Pancreas (tissue), 10 donors: Measurements from ENCODE around the gene TAS1R2. TPM values are rescaled to one million over a fixed set of nuclear protein-coding genes. Genes with fewer than 3 reads are reported as not detected.

Source experiments
- ATAC-seq, 4 donors: fragments of 200-7000 bp; cut with Tn5 transposase; one replicate each; pipeline versions ENCODE4 v1.8.0 to v1.9.1; 2020; ENCODE audit warnings: mild to moderate bottlenecking in 4 of 4, moderate library complexity in 4 of 4
- DNase-seq, 6 donors: peaks; one replicate each; pipeline ENCODE4 v3.0.0-alpha.2; 2020
- FAIRE-seq: peaks from 2 replicates; lab custom pipeline; 2012; peaks lifted over from hg19 to GRCh38; lab: Jason Lieb, UNC
- H3K27ac ChIP-seq, 4 donors: fragments of 200-600 bp; sonication (generic); 1 replicate in 3 of 4; 2 replicates in 1 of 4; pipeline versions ENCODE4 v1.5.0 to v1.8.0; 2020
- H3K27me3 ChIP-seq, 4 donors: fragments of 200-600 bp; one replicate each; pipeline ENCODE4 v1.8.0; 2021
- H3K36me3 ChIP-seq, 3 donors: fragments of 200-600 bp; sonication (generic) in 1 of 3; one replicate each; pipeline versions ENCODE4 v1.5.0 to v1.8.0; 2020 to 2021
- H3K4me1 ChIP-seq, 3 donors: fragments of 200-600 bp; one replicate each; pipeline ENCODE4 v1.8.0; 2021
- H3K4me3 ChIP-seq, 4 donors: fragments of 200-600 bp; sonication (generic) in 2 of 4; one replicate each; pipeline versions ENCODE4 v1.5.0 to v1.8.0; 2020 to 2021
- H3K9me3 ChIP-seq, 4 donors: fragments of 200-600 bp; one replicate each; pipeline ENCODE4 v1.8.0; 2021
- WGBS, 2 donors: extraction: QIAGEN DNeasy Blood & Tissue Kit; methylation state at CpG; one replicate each; pipeline ENCODE4 v1.1.7; 2013; 5-methylcytosine and 5-hydroxymethylcytosine counted together
- intact Hi-C, 3 donors: fragments of 100-400 bp; cut with DNase I; formaldehyde crosslinking; loops; one replicate each; pipeline versions ENCODE4 v1.11.1 to v1.14.2; 2022
- polyA plus RNA-seq, 2 donors: library from polyadenylated mRNA; stranded (reverse); fragments of 200-250 nt; gene quantifications; one replicate each; pipeline ENCODE4 v1.2.3, GENCODE V29; 2013
- total RNA-seq, 6 donors: library from RNA; stranded (reverse); fragmentation: NEBNext Ultra II Directional in 4 of 6; extraction: Animal tissue kit (Norgen Biotek cat#: 25700) in 4 of 6; gene quantifications; one replicate each; pipeline versions ENCODE4 v1.2.1 to v1.2.4, GENCODE V29; 2021 to 2023
- TF ChIP-seq, protein P1 (sequence below), 4 donors: fragments of 200-600 bp; sonication (generic) in 3 of 4; IDR thresholded peaks; one replicate each; pipeline versions ENCODE4 v1.5.0 to v1.8.0; 2021; ENCODE audit warnings: antibody characterized with exemption in 4 of 4
- donor health status: healthy with polysubstance abuse.
- donor health status: DM: no; HTN: no; CAD: no; lungs with moderate emphysema.
- donor health status: DM: no; HTN: no; CAD: no.
- donor health status: control.
- donor health status: control.
- donor health status: Bipolar disorder and iron deficiency.
- donor health status: DM: yes; HTN: yes; CAD: no.
- donor health status: DM: no; HTN: no; CAD: no.
- donor health status: DM: no; HTN: no; CAD: no.
- donor health status: DM: yes; HTN: yes; CAD: no.

TAS1R2 gene
- total and polyA plus RNA-seq, 8 donors, result not detected

DNA sequence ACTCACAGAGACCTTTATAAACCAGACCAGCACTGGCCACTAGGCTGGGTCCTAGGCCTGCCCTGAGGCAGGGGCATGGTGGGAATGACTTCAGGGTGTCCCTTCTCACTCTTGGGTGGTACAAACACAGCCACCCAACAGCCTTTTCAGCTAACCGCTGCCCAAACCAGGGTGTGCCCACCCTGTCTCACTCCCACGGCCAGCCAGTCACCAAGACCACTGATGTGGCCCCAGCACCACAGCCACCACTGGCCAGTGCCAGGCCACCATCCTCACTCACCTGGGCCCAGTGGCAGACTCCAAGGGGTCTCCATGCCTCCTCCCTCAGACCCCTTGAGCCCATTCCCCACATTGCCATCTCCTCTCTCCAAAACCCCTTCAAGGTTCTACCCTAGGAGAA lies 27.8 kb downstream of the TAS1R2 start:
- H3K27me3 ChIP-seq, result no peaks in the 10 kb centered on the region
- no peak for FAIRE-seq
- no peak for DNase-seq
- H3K27ac ChIP-seq, result no peak overlapping the region
- TF ChIP-seq, protein P1, sequence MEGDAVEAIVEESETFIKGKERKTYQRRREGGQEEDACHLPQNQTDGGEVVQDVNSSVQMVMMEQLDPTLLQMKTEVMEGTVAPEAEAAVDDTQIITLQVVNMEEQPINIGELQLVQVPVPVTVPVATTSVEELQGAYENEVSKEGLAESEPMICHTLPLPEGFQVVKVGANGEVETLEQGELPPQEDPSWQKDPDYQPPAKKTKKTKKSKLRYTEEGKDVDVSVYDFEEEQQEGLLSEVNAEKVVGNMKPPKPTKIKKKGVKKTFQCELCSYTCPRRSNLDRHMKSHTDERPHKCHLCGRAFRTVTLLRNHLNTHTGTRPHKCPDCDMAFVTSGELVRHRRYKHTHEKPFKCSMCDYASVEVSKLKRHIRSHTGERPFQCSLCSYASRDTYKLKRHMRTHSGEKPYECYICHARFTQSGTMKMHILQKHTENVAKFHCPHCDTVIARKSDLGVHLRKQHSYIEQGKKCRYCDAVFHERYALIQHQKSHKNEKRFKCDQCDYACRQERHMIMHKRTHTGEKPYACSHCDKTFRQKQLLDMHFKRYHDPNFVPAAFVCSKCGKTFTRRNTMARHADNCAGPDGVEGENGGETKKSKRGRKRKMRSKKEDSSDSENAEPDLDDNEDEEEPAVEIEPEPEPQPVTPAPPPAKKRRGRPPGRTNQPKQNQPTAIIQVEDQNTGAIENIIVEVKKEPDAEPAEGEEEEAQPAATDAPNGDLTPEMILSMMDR (IDR thresholded peaks at IDR 0.05), result no peak
- no peaks in the 10 kb centered on the region for H3K9me3 ChIP-seq
- no peak for ATAC-seq
- WGBS, 2 donors, result 75 to 92% methylated on average over 2 of the region's 2 CpGs
- H3K36me3 ChIP-seq, result no peaks in the 10 kb centered on the region
- intact Hi-C loops, result no loop called here
- H3K4me1 ChIP-seq, result no peaks in the 10 kb centered on the region
- no peak overlapping the region for H3K4me3 ChIP-seq

DNA sequence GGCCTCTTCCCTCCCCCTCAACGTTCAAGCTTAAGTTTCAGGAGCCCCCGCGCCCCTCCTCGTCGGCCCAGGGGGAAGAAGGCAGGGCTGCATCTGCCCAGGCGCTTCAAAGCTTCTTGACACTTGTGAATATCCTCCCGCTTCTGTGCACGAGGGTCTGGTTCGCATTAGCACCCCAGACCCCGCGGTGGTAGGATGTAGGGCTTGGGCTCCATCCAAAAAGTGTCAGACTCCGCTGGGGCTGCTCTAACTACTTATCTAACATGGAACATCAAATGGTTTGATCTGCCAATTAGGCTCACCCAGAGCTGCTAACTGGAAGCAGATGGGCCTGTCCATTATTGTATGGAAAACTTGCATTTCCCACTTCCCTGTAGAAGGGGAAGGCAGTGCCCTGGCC lies 28.9 kb downstream of the TAS1R2 start:
- intact Hi-C loops, result no loop called here
- no peak overlapping the region for H3K4me3 ChIP-seq
- no peaks in the 10 kb centered on the region for H3K36me3 ChIP-seq
- TF ChIP-seq, protein P1 (IDR thresholded peaks at IDR 0.05), result no peak
- H3K4me1 ChIP-seq, result no peaks in the 10 kb centered on the region
- DNase-seq (no peak), ATAC-seq (no peak), FAIRE-seq (no peak)
- H3K27me3 ChIP-seq, result no peaks in the 10 kb centered on the region
- H3K9me3 ChIP-seq, result no peaks in the 10 kb centered on the region
- H3K27ac ChIP-seq, result no peak overlapping the region
- WGBS, 2 donors, result 44 to 59% methylated on average over 12 of the region's 12 CpGs

DNA sequence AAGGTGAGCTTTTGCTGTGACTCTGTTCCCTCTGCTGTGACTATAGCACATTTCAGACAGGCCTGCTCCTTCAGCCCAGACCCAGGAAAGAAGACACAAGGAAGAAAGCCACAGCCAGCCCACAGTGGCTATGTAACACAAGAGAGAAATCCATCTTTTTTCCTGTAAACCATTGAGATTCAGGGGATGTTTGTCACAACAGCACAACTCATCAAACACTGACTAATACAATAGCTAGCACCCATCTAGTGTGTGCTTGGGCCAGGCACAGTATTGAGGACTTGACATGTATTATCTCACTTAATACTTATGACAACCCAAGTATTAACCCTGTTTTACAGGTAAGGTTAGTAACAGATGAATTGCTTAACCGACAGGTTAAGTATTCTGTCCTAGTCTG lies 29.8 kb downstream of the TAS1R2 start:
- Histone ChIP-seq H3K27me3 (no peaks in the 10 kb centered on the region), H3K4me3 (no peak overlapping the region), H3K36me3 (no peaks in the 10 kb centered on the region), H3K4me1 (no peaks in the 10 kb centered on the region), H3K9me3 (no peaks in the 10 kb centered on the region), H3K27ac (no peak overlapping the region)
- TF ChIP-seq, protein P1 (IDR thresholded peaks at IDR 0.05), result no peak
- intact Hi-C loops, result no loop called here
- DNase-seq (no peak), ATAC-seq (no peak), FAIRE-seq (no peak)
- 67 to 94% methylated on average over 1 of the region's 1 CpG for WGBS, 2 donors

DNA sequence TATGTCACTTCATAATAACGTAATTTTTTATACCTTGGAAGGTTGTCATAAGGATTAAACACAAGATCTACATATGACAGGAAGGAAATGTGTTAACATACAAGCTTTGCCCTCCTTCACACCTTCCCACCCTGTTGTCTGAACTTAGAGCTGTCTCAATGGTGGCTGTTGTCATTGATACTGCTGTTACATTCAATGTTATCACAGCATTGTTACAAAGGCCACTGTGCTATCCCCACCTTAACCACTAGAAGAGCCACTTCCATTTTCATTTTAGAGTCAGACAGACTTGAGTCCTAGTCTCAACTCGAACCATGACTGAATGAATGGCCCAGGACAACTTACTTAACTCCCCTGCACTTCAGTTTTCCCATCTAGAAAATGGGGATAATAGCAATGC lies 31.2 kb downstream of the TAS1R2 start:
- WGBS, 2 donors, result 24 to 26% methylated on average over 2 of the region's 2 CpGs
- intact Hi-C loops, result no loop called here
- Histone ChIP-seq H3K27ac (no peak overlapping the region), H3K4me1 (no peaks in the 10 kb centered on the region), H3K36me3 (no peaks in the 10 kb centered on the region), H3K4me3 (no peak overlapping the region), H3K27me3 (no peaks in the 10 kb centered on the region), H3K9me3 (no peaks in the 10 kb centered on the region)
- TF ChIP-seq, protein P1 (IDR thresholded peaks at IDR 0.05), result no peak
- DNase-seq (no peak), FAIRE-seq (no peak), ATAC-seq (no peak)

DNA sequence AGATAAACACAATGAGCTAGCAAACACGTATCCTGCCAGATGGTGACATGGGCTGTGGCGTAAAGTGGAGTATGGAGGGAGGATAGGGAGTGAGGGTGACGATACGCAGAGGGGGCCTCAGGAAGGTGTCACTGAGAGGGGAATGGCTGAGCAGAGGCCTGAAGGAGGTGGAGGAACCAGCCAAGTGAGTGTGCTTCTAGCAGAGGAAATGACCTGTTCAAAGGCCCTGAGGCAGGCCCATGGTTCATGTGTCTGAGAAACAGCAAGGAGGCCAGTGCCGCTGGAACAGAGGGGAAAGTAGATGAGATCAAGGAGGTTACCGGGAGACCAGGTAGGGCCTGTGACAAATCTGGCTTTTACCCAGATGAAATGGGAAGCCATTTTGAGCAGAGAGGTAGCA lies 36.0 kb downstream of the TAS1R2 start:
- H3K4me1 ChIP-seq, result no peaks in the 10 kb centered on the region
- no peak for FAIRE-seq
- H3K4me3 ChIP-seq, result no peak overlapping the region
- TF ChIP-seq, protein P1 (IDR thresholded peaks at IDR 0.05), result no peak
- H3K27ac ChIP-seq, result no peak overlapping the region
- no peaks in the 10 kb centered on the region for H3K9me3 ChIP-seq
- no peaks in the 10 kb centered on the region for H3K36me3 ChIP-seq
- peaks cover 0 to 9% (median 0%) of the 10 kb centered on the region in 4 donors for H3K27me3 ChIP-seq
- WGBS, 2 donors, result 91 to 93% methylated on average over 6 of the region's 6 CpGs
- DNase-seq, result no peak
- intact Hi-C loops, result no loop called here
- no peak for ATAC-seq
